ENCODE data around the gene FES. TPM values are rescaled to one million over a fixed set of nuclear protein-coding genes. Genes with fewer than 3 reads are reported as not detected.
A peak's percentile ranks its signal among the peaks of the same experiment; 100 is the strongest.

The FES gene
- total and polyA plus RNA-seq, 2 donors (not counting 1 experiment from before 2014, with no cell fraction given): 5.5 to 31.2 TPM

- Histone ChIP-seq H3K4me2 (ENCODE audit: extremely low read depth, insufficient read depth, low read length) (no peak overlapping the region), H3K27me3 (ENCODE audit: control insufficient read depth, insufficient read depth, low read length) (no peaks in the 10 kb centered on the region), H3K4me1 (ENCODE audit: control insufficient read depth, extremely low read depth, insufficient read depth, low read length) (no peaks in the 10 kb centered on the region), H3K9ac (ENCODE audit: insufficient read depth, low read length) (no peak overlapping the region), H3K79me2 (ENCODE audit: control insufficient read depth, insufficient read depth, low read length) (no peaks in the 10 kb centered on the region), H2AFZ (ENCODE audit: low read length) (no peak overlapping the region), H3K9me3 (ENCODE audit: control insufficient read depth, insufficient read depth, low read depth, low read length) (no peaks in the 10 kb centered on the region), H3K4me3 (replicated peaks in 1 of 4; ENCODE audit: control extremely low read depth in 1 of 4, insufficient read depth in 1 of 4, low read depth in 3 of 4, low read length in 4 of 4) (no peak overlapping the region), H3K36me3 (ENCODE audit: control insufficient read depth, insufficient read depth, low read length) (peaks cover 25% of the 10 kb centered on the region), H3K27ac (ENCODE audit: insufficient read depth, low read length) (no peak overlapping the region), H4K20me1 (ENCODE audit: control insufficient read depth, extremely low read depth, insufficient read depth, low read length) (no peaks in the 10 kb centered on the region)
- TF ChIP-seq EZH2 (IDR thresholded peaks at IDR 0.05; ENCODE audit: low read length, missing control alignments) (no peak), CTCF (conservative IDR thresholded peaks at IDR 0.05 in 1 of 2, IDR thresholded peaks at IDR 0.05 in 1 of 2; ENCODE audit: low read depth in 1 of 2, low read length in 2 of 2) (no peak)
- no peak for DNase-seq (ENCODE audit: low read depth in 2 of 2)
These were observed 31.0 kb downstream of the FES start for GRCh38 chr15:90915216-90915807.

- no peak overlapping the region for H3K27ac ChIP-seq (ENCODE audit: insufficient read depth, low read length)
- H3K9ac ChIP-seq (ENCODE audit: insufficient read depth, low read length): no peak overlapping the region
- H3K36me3 ChIP-seq (ENCODE audit: control insufficient read depth, insufficient read depth, low read length): peaks cover 26% of the 10 kb centered on the region
- H3K27me3 ChIP-seq (ENCODE audit: control insufficient read depth, insufficient read depth, low read length): no peaks in the 10 kb centered on the region
- H3K4me2 ChIP-seq (ENCODE audit: extremely low read depth, insufficient read depth, low read length): no peak overlapping the region
- no peak overlapping the region for H2AFZ ChIP-seq (ENCODE audit: low read length)
- no peaks in the 10 kb centered on the region for H3K9me3 ChIP-seq (ENCODE audit: control insufficient read depth, insufficient read depth, low read depth, low read length)
- peak; percentile 26 to 58 for DNase-seq (ENCODE audit: low read depth in 2 of 2)
- H3K4me3 ChIP-seq (replicated peaks in 1 of 4; ENCODE audit: control extremely low read depth in 1 of 4, insufficient read depth in 1 of 4, low read depth in 3 of 4, low read length in 4 of 4): no peak overlapping the region
- TF ChIP-seq CTCF (conservative IDR thresholded peaks at IDR 0.05 in 1 of 2, IDR thresholded peaks at IDR 0.05 in 1 of 2; ENCODE audit: low read depth in 1 of 2, low read length in 2 of 2) (no peak), EZH2 (IDR thresholded peaks at IDR 0.05; ENCODE audit: low read length, missing control alignments) (no peak)
- no peaks in the 10 kb centered on the region for H3K79me2 ChIP-seq (ENCODE audit: control insufficient read depth, insufficient read depth, low read length)
- H3K4me1 ChIP-seq (ENCODE audit: control insufficient read depth, extremely low read depth, insufficient read depth, low read length): no peaks in the 10 kb centered on the region
- H4K20me1 ChIP-seq (ENCODE audit: control insufficient read depth, extremely low read depth, insufficient read depth, low read length): no peaks in the 10 kb centered on the region
These were observed 31.6 kb downstream of the FES start for GRCh38 chr15:90915808-90916440.

- Histone ChIP-seq H3K27me3 (ENCODE audit: control insufficient read depth, insufficient read depth, low read length) (no peaks in the 10 kb centered on the region), H3K9ac (ENCODE audit: insufficient read depth, low read length) (no peak overlapping the region), H3K4me1 (ENCODE audit: control insufficient read depth, extremely low read depth, insufficient read depth, low read length) (no peaks in the 10 kb centered on the region), H2AFZ (ENCODE audit: low read length) (no peak overlapping the region), H4K20me1 (ENCODE audit: control insufficient read depth, extremely low read depth, insufficient read depth, low read length) (no peaks in the 10 kb centered on the region), H3K4me3 (replicated peaks in 1 of 4; ENCODE audit: control extremely low read depth in 1 of 4, insufficient read depth in 1 of 4, low read depth in 3 of 4, low read length in 4 of 4) (no peak overlapping the region), H3K36me3 (ENCODE audit: control insufficient read depth, insufficient read depth, low read length) (peaks cover 24% of the 10 kb centered on the region), H3K4me2 (ENCODE audit: extremely low read depth, insufficient read depth, low read length) (no peak overlapping the region), H3K79me2 (ENCODE audit: control insufficient read depth, insufficient read depth, low read length) (no peaks in the 10 kb centered on the region), H3K9me3 (ENCODE audit: control insufficient read depth, insufficient read depth, low read depth, low read length) (no peaks in the 10 kb centered on the region), H3K27ac (ENCODE audit: insufficient read depth, low read length) (no peak overlapping the region)
- no peak for DNase-seq (ENCODE audit: low read depth in 2 of 2)
- TF ChIP-seq EZH2 (IDR thresholded peaks at IDR 0.05; ENCODE audit: low read length, missing control alignments) (no peak), CTCF (conservative IDR thresholded peaks at IDR 0.05 in 1 of 2, IDR thresholded peaks at IDR 0.05 in 1 of 2; ENCODE audit: low read depth in 1 of 2, low read length in 2 of 2) (no peak)
These were observed 32.2 kb downstream of the FES start for GRCh38 chr15:90916461-90916860.
